Measurements from ENCODE around the gene ITGB5.
"Not testable (repeated sequence)": the region's sequence is repeated elsewhere in the genome, so short reads cannot be mapped to it uniquely, and the experiment has no call there.

ITGB5 gene

GRCh38 chr3:124789103-124789502 lies 98.1 kb downstream of the ITGB5 start:
- DNase-seq (ENCODE audit: low read depth in 2 of 2, low spot score in 1 of 2), result not testable (repeated sequence)

GRCh38 chr3:124788254-124788745 lies 98.9 kb downstream of the ITGB5 start:
- DNase-seq (ENCODE audit: low read depth in 2 of 2, low spot score in 1 of 2), result no peak

GRCh38 chr3:124787476-124788195 lies 99.5 kb downstream of the ITGB5 start:
- no peak for DNase-seq (ENCODE audit: low read depth in 2 of 2, low spot score in 1 of 2)

GRCh38 chr3:124786511-124787241 lies 100.5 kb downstream of the ITGB5 start:
- no peak for DNase-seq (ENCODE audit: low read depth in 2 of 2, low spot score in 1 of 2)

- no peak for DNase-seq (ENCODE audit: low read depth in 2 of 2, low spot score in 1 of 2)
These were observed 101.2 kb downstream of the ITGB5 start for GRCh38 chr3:124785973-124786372.

- DNase-seq (ENCODE audit: low read depth in 2 of 2, low spot score in 1 of 2), result no peak
These were observed 102.3 kb downstream of the ITGB5 start for GRCh38 chr3:124784686-124785382.

- no peak for DNase-seq (ENCODE audit: low read depth in 2 of 2, low spot score in 1 of 2)
These were observed 103.5 kb downstream of the ITGB5 start for GRCh38 chr3:124783696-124784095.

GRCh38 chr3:124782377-124782712 lies 104.8 kb downstream of the ITGB5 start:
- DNase-seq (ENCODE audit: low read depth in 2 of 2, low spot score in 1 of 2), result not testable (repeated sequence)

- no peak for DNase-seq (ENCODE audit: low read depth in 2 of 2, low spot score in 1 of 2)
These were observed 105.4 kb downstream of the ITGB5 start for GRCh38 chr3:124781476-124782376.

GRCh38 chr3:124780761-124781475 lies 106.2 kb downstream of the ITGB5 start:
- no peak for DNase-seq (ENCODE audit: low read depth in 2 of 2, low spot score in 1 of 2)

- DNase-seq (ENCODE audit: low read depth in 2 of 2, low spot score in 1 of 2), result no peak
These were observed 106.8 kb downstream of the ITGB5 start for GRCh38 chr3:124780356-124780755.

GRCh38 chr3:124779751-124780191 lies 107.4 kb downstream of the ITGB5 start:
- DNase-seq (ENCODE audit: low read depth in 2 of 2, low spot score in 1 of 2), result no peak

GRCh38 chr3:124779116-124779515 lies 108.0 kb downstream of the ITGB5 start:
- no peak for DNase-seq (ENCODE audit: low read depth in 2 of 2, low spot score in 1 of 2)

- DNase-seq (ENCODE audit: low read depth in 2 of 2, low spot score in 1 of 2), result no peak
These were observed 109.2 kb downstream of the ITGB5 start for GRCh38 chr3:124777762-124778470.

GRCh38 chr3:124776856-124777255 lies 110.3 kb downstream of the ITGB5 start:
- DNase-seq (ENCODE audit: low read depth in 2 of 2, low spot score in 1 of 2), result no peak

GRCh38 chr3:124775877-124776276 lies 111.3 kb downstream of the ITGB5 start:
- DNase-seq (ENCODE audit: low read depth in 2 of 2, low spot score in 1 of 2), result no peak

GRCh38 chr3:124774841-124775402 lies 112.2 kb downstream of the ITGB5 start:
- DNase-seq (ENCODE audit: low read depth in 2 of 2, low spot score in 1 of 2), result no peak

GRCh38 chr3:124774327-124774718 lies 112.8 kb downstream of the ITGB5 start:
- no peak for DNase-seq (ENCODE audit: low read depth in 2 of 2, low spot score in 1 of 2)

Measured in stimulated activated CD8-positive, alpha-beta memory T cell treated with anti-CD3 and anti-CD28 coated beads, Interleukin-4, amount 100 ng/mL, for 1 hour (primary cell).